Heart left ventricle (tissue), 13 donors: ENCODE measurements around the gene SAMM50.

Experiments
- CTCF ChIP-seq, 12 donors: fragments of 200-600 bp; sonication (generic) in 4 of 12; IDR thresholded peaks; one replicate each; pipeline versions ENCODE4 v1.5.0 to v1.8.0; 2018 to 2022; ENCODE audit warnings: antibody characterized with exemption in 12 of 12, mild to moderate bottlenecking in 5 of 12
- POLR2A ChIP-seq, 2 donors: fragments of 450-650 bp; IDR thresholded peaks; one replicate each; pipeline ENCODE4 v1.6.1; 2017; ENCODE audit warnings: antibody characterized with exemption in 2 of 2, mild to moderate bottlenecking in 2 of 2, moderate library complexity in 2 of 2
- donor health status: ischemic (EF 13 %, LVEDD 7.1; RV severe dilation, severe dysfunction).
- donor health status: DM: no; HTN: yes; CAD: no.
- donor health status: DM: no; HTN: no; CAD: no.
- donor health status: ischemic (EF 25% LVEDD 6.9; RV normal size, moderate dysfunction).
- donor health status: ischemic (EF 25% LVEDD 5.7; RV mildly dilated, moderate dysfunction).
- donor health status: ischemic (EF 35%, LVEDD 5.7; RV mildly dilated, moderate dysfunction).
- donor health status: nonischemic (EF 11% LVEDD 7.7; RV severe dilation, severe dysfunction).
- donor health status: DM: yes; HTN: yes; CAD: no.
- donor health status: PGD.
- donor health status: ischemic (EF 29% LVEDD 5.4; RV normal size, mild dysfunction).
- donor health status: nonischemic (EF 23%, LVEDD 6.1; RV moderate dilation, normal function).

- no peak for TF ChIP-seq CTCF (IDR thresholded peaks at IDR 0.05)
- TF ChIP-seq POLR2A (IDR thresholded peaks at IDR 0.05), result no peak
These were observed 9.1 kb downstream of the SAMM50 start for GRCh38 chr22:43964314-43964857.
